Adrenal gland (tissue), 12 donors: ENCODE data around the gene IGHMBP2. TPM values are rescaled to one million over a fixed set of nuclear protein-coding genes. Genes with fewer than 3 reads are reported as not detected.

Source experiments
- DNase-seq, 7 donors: peaks; one replicate each; pipeline ENCODE4 v3.0.0-alpha.2; 2019 to 2020
- H3K27ac ChIP-seq, 5 donors: fragments of 200-600 bp; sonication (generic) in 4 of 5; 1 replicate in 3 of 5; 2 replicates in 2 of 5; pipeline versions ENCODE4 v1.5.1 to v1.8.0; 2016 to 2020; ENCODE audit warnings: mild to moderate bottlenecking in 1 of 5
- H3K27me3 ChIP-seq: fragments of 200-600 bp; 2 replicates; pipeline ENCODE4 v1.8.0; 2021
- H3K36me3 ChIP-seq, 2 donors: fragments of 200-600 bp; replicated peaks in 1 of 2; 1 replicate in 1 of 2; 2 replicates in 1 of 2; pipeline versions ENCODE4 v1.5.1 to v1.8.0; 2018 to 2022
- H3K4me1 ChIP-seq, 2 donors: fragments of 200-600 bp; replicated peaks in 1 of 2; 1 replicate in 1 of 2; 2 replicates in 1 of 2; pipeline versions ENCODE4 v1.5.1 to v1.8.0; 2018 to 2021
- H3K4me3 ChIP-seq, 4 donors: fragments of 200-600 bp; sonication (generic) in 3 of 4; one replicate each; pipeline ENCODE4 v1.5.1; 2016 to 2018
- H3K9me3 ChIP-seq, 3 donors: fragments of 200-600 bp; sonication (generic) in 1 of 3; replicated peaks in 1 of 3; 1 replicate in 2 of 3; 2 replicates in 1 of 3; pipeline versions ENCODE4 v1.5.1 to v1.8.0; 2016 to 2021
- CTCF ChIP-seq, 6 experiments: fragments of 450-650 bp in 4 of 6; fragments of 200-600 bp in 2 of 6; sonication (generic) in 1 of 6; IDR thresholded peaks; 1 replicate in 5 of 6; 2 replicates in 1 of 6; pipeline versions ENCODE4 v1.5.1 to v1.8.0; 2016 to 2021; ENCODE audit warnings: antibody characterized with exemption in 6 of 6, mild to moderate bottlenecking in 2 of 6, moderate library complexity in 1 of 6
- POLR2A ChIP-seq, 2 donors: fragments of 450-650 bp; IDR thresholded peaks; one replicate each; pipeline ENCODE4 v1.6.1; 2017; ENCODE audit warnings: antibody characterized with exemption in 2 of 2, mild to moderate bottlenecking in 2 of 2, moderate library complexity in 1 of 2
- WGBS, 4 donors: extraction: QIAGEN DNeasy Blood & Tissue Kit in 2 of 4; methylation state at CpG; one replicate each; pipeline versions ENCODE4 v1.1.5 to v1.1.7; 2013 to 2017; 5-methylcytosine and 5-hydroxymethylcytosine counted together
- intact Hi-C, 2 donors: fragments of 100-400 bp; cut with DNase I; formaldehyde crosslinking; loops; one replicate each; pipeline versions ENCODE4 v1.14.1 to v1.15.0; 2022 to 2023
- polyA plus RNA-seq, 3 donors: library from polyadenylated mRNA; stranded (reverse); fragments of 200-250 nt in 2 of 3; fragments of 350-450 nt in 1 of 3; fragmentation: Illumina TruSeq in 1 of 3; extraction: RNeasy Lipid Tissue Mini Kit (QIAGEN cat#74804) in 1 of 3; gene quantifications; one replicate each; pipeline ENCODE4 v1.2.3, GENCODE V29; 2013 to 2014
- total RNA-seq, 9 donors: library from RNA; depleted of rRNA in 4 of 9; stranded (reverse); fragments of >200 nt in 4 of 9; fragments of 120-200 nt in 1 of 9; fragmentation: NEBNext Ultra II Directional in 1 of 9; extraction: Animal tissue kit (Norgen Biotek cat#: 25700) in 1 of 9; gene quantifications; one replicate each; pipeline versions ENCODE4 v1.1.0 to v1.2.4, GENCODE V29; 2013 to 2023
- donor health status: healthy with polysubstance abuse.
- donor health status: Bipolar disorder and iron deficiency.
- donor health status: DM: yes; HTN: yes; CAD: no.
- donor health status: DM: no; HTN: no; CAD: no.
- donor health status: DM: no; HTN: no; CAD: no.
- donor health status: DM: yes; HTN: yes; CAD: no.

Gene IGHMBP2
- total and polyA plus RNA-seq, 12 donors, result 7.9 to 40.6 (median 16.3) TPM

- Histone ChIP-seq H3K9me3 (no peaks in the 10 kb centered on the region), H3K4me3 (no peak overlapping the region), H3K27ac (no peak overlapping the region), H3K27me3 (no peaks in the 10 kb centered on the region), H3K36me3 (no peaks in the 10 kb centered on the region), H3K4me1 (no peaks in the 10 kb centered on the region)
- no peak for DNase-seq
- 59 to 75% (median 65%) methylated on average over 7 to 12 of the region's 12 CpGs for WGBS, 4 donors
- TF ChIP-seq CTCF (IDR thresholded peaks at IDR 0.05) (no peak), POLR2A (IDR thresholded peaks at IDR 0.05) (no peak)
- intact Hi-C loops, result no loop called here
These were observed 53.0 kb downstream of the IGHMBP2 start for GRCh38 chr11:68956547-68957254.

GRCh38 chr11:68958211-68958610, 54.5 kb downstream of the IGHMBP2 start:
- no peak overlapping the region for H3K27ac ChIP-seq
- 89 to 98% (median 90%) methylated on average over 5 to 9 of the region's 9 CpGs for WGBS, 4 donors
- DNase-seq, result no peak
- TF ChIP-seq POLR2A (IDR thresholded peaks at IDR 0.05) (no peak), CTCF (IDR thresholded peaks at IDR 0.05) (no peak)
- no peaks in the 10 kb centered on the region for H3K36me3 ChIP-seq
- no peaks in the 10 kb centered on the region for H3K27me3 ChIP-seq
- no peaks in the 10 kb centered on the region for H3K4me1 ChIP-seq
- no peaks in the 10 kb centered on the region for H3K9me3 ChIP-seq
- no peak overlapping the region for H3K4me3 ChIP-seq
- intact Hi-C loops, result no loop called here

- intact Hi-C loops, result no loop called here
- Histone ChIP-seq H3K27ac (no peak overlapping the region), H3K36me3 (no peaks in the 10 kb centered on the region), H3K27me3 (no peaks in the 10 kb centered on the region), H3K4me1 (no peaks in the 10 kb centered on the region), H3K4me3 (no peak overlapping the region), H3K9me3 (no peaks in the 10 kb centered on the region)
- 88 to 98% (median 89%) methylated on average over 18 to 31 of the region's 31 CpGs for WGBS, 4 donors
- TF ChIP-seq CTCF (IDR thresholded peaks at IDR 0.05), result no peak
- no peak for TF ChIP-seq POLR2A (IDR thresholded peaks at IDR 0.05)
- no peak for DNase-seq
These were observed 56.0 kb downstream of the IGHMBP2 start for GRCh38 chr11:68959465-68960293.

- Histone ChIP-seq H3K9me3 (no peaks in the 10 kb centered on the region), H3K27ac (no peak overlapping the region), H3K4me3 (no peak overlapping the region), H3K36me3 (no peaks in the 10 kb centered on the region), H3K4me1 (no peaks in the 10 kb centered on the region), H3K27me3 (no peaks in the 10 kb centered on the region)
- TF ChIP-seq CTCF (IDR thresholded peaks at IDR 0.05), result no peak
- TF ChIP-seq POLR2A (IDR thresholded peaks at IDR 0.05), result no peak
- 84 to 89% (median 85%) methylated on average over 16 to 25 of the region's 25 CpGs for WGBS, 4 donors
- DNase-seq, result no peak
- intact Hi-C loops, result no loop called here
These were observed 56.8 kb downstream of the IGHMBP2 start for GRCh38 chr11:68960294-68961071.
